GM21737 (cell line): ENCODE data around the gene CISD3.

Source experiments
- ATAC-seq: cut with Tn5 transposase; IDR thresholded peaks from one replicate; pipeline ENCODE4 v1.9.1; 2021; ENCODE audit warnings: mild to moderate bottlenecking, moderate library complexity; ENCODE audit not compliant: unreplicated experiment

The CISD3 gene

GRCh38 chr17:38727736-38728135 is 2.4 kb upstream of the CISD3 start:
- no peak for ATAC-seq

GRCh38 chr17:38728290-38728831 is 1.8 kb upstream of the CISD3 start:
- no peak for ATAC-seq

GRCh38 chr17:38729368-38729885 is 714 bp upstream of the CISD3 start:
- no peak for ATAC-seq

DNA sequence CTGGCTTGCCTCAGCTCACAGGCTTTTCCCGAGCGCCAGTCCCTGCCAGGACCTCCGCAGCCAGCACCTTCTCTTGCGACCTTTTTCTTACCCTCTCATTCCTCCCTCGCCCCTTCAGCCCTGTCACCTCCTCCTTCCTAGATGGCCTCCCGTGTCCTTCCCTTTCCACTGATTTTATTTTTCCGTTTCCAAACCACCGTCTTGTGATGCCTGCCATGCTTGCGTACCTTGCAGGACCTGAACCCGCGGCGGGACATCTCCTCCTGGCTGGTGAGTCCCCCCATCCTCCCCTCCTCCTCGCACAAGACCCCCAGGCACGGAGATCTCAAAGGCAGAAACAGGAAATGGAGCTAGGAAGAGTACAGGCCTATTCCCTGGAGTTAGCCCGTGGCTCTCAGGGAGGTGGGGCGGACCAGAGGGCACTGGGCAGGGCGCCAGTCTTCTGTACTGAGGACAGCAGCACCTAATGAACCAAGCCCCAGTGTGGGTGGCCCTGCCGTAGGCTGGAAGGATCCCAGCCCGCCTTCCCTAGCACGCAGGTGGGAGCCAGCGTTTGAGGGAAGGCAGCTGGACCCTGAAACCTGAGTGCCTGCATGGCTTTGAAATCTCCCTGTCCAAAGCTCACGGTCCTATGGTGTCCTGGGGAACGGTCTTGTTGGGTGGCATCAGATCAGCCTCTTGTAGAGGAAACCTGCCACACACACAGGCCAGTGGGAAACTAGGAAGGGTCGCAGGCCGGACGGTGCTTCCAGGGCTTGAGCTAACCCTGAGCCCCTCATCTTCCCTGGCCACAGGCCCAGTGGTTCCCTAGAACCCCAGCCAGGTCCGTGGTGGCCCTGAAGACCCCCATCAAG is 612 bp downstream of the CISD3 start:
- ATAC-seq = no peak

- no peak for ATAC-seq
Observed at GRCh38 chr17:38731526-38732294, 1.6 kb downstream of the CISD3 start.

DNA sequence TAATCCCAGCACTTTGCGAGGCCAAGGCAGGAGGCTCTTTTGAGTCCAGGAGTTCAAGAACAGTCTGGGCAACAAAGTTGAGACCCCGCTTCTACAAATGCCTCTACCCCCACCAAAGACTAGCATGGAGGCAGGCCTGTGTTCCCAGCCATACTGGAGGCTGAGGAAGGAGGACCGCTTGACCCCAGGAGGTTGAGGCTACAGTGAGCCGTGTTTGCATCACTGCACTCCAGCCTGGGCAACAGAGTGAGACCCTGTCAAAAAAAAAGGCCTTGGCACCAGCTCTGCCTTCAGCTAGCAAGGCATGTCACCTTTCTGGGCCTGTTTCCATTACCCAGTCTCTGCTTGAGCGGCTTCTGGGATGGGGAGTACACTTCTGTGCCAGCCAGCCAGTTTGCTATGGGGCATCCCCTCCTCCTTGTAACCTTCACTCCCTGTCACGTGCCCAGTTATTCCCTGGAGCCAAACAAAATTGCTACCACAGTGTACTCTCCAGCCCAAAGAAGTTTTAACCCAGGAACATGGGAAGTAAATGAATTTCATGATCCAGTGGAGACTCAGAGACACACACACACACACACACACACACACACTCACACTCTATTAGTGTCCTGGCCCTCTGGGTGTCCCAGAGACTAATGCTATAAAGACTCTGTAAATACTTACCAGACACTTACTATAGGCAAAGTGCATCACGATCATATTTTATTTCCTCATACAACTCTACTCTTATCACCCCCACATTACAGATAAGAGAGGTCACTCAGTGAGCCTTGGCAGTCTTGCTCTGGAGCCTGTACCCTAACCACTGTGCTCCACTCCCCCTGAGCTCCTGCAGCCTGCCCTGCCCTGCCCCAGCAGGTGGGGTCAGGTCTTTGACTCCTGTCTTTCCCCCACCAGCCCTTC is 2.5 kb downstream of the CISD3 start:
- no peak for ATAC-seq

GRCh38 chr17:38733282-38733981 is 3.3 kb downstream of the CISD3 start:
- no peak for ATAC-seq

GRCh38 chr17:38733982-38734973 is 4.1 kb downstream of the CISD3 start:
- no peak for ATAC-seq

DNA sequence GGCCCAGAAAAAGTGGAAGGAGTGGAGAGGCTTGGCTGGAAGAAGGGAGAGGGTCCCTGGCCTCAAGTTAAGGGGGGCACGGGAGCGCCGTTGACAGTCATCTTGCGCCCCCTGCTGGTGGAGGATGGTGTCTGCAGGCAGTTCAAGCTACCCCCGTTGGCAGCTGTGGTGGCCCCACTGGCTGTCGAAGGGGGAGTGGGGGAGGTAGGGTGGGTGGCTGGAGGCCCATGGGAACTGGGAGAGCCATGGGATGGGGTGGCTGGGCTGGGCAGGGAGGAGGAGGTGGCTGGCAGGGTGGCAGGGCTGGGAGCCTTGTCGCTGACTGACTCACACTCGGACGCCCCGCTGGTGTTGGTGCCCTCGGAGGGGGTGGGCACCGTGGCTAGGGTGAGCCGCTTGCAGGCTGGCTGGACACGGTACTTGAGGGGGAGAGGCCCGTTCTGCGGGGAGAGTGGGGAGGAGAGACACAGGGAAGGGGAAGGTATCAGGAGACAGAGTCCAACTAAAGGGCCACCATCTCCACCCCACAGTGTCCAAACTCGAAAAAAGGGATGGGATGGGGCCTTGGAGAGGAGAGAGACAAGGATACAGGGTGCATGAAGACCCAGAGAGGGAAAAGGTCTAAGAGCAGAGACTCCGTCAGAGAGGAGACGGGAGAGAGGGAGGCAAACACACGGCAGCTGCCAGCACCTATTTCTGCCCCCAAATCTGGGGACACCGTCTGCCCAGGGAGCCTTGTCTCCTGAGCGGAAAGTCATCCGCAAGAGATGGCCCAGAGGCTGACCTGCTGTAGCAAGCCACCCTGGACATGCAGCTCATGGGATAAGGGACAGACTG is 5.2 kb downstream of the CISD3 start:
- no peak for ATAC-seq

GRCh38 chr17:38738007-38738662 is 8.0 kb downstream of the CISD3 start:
- no peak for ATAC-seq

DNA sequence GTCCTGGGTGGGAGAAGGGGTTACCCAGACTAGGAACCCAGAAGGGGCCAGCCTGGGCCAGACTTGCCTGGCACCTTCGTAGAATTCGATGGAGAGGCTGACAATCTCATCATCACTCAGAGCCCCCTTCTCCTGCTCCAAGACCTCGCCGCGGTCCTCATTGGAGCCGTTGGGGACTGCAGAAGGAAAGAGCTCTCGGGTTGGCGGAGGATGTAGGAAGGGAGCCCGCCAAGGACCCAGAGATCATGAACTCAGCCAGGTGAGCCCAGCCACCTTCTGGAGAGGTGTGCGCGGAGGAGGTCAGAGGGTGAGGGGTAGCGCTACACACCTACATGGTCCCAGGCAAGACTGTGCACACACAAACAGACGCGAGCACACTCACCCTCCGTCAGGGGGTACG is 8.5 kb downstream of the CISD3 start:
- no peak for ATAC-seq

- no peak for ATAC-seq
Observed at GRCh38 chr17:38739305-38739704, 9.2 kb downstream of the CISD3 start.

DNA sequence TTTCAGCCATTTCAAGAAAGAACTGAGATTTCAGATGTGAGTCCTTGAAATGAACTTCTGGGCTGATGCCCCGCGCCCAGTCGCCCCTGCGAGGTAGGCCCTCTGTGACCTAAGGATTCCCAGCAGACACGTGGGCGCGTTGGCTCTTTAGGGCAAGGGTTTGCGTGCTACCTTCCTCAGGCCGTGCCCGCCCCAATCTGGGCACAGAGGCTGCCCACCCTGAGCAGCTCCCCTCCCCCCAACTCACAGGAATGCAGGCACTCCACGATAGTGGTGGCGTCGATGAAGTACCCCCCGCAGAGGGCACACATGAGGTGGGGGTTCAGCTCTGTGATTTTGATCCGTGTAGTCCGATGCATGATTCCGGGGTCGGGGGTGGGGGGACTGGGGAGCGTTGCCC is 9.9 kb downstream of the CISD3 start:
- ATAC-seq = no peak

DNA sequence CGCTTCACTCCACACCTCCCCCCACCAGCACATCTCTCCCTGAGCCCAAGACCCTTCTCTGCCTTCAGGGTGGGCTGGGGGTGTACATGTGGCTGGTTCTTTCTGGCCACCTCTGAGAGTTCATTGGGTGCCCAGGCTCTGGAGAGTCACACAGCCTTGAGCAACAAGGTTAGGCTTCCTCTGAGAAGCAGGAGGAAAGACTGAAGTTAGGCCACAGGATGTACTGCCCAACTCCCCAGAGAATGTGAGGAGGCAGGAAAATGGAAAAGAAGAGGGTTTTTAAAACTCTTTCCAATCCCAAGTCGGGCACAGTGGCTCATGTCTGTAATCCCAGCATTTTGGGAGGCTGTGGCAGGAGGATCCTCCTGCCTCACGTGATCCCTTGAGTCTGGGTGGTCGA is 10.7 kb downstream of the CISD3 start:
- no peak for ATAC-seq

DNA sequence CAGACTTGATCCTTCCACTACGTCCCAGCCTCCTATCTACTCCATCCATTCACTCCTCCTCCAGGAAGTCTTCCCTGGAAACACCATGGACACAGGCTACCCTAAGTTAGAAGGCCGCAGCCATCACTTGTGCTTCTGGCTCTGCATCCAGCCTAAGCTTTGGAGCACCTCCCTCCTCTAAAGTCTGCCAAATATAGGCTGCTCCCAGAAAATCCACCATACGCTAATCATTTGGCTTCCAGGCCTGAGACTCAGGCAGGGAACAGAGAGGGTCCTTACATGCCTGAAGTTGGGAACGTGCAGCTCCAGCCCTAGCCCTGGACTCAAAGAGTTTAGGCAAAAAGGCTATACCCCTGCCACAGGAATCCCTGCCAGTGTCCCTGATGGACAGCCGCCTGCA is 11.3 kb downstream of the CISD3 start:
- ATAC-seq = no peak

DNA sequence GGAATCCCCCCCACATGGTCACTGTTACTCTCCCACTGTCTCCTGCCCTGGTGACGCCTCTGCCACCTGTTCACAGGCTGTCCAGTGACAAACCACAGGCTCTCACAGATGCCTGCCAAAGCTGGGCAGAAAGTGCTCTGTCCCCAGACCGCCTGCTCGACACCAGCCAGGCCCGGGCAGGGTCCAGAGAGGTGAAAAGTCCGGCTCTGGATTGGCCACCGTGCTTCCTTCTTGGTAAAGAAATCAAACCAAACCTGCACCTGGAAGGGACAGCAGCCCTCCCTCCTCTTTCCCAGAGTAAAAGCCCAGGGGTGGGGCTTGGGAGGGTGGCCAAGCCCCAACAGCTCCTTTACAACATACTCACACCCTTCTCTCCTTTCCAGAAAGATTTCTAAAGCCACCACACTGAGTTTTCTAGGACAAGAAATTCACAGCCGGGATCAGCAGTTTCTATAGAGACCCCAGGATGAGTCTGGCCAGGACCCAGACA is 11.8 kb downstream of the CISD3 start:
- ATAC-seq = no peak
